NB4 (cell line): ENCODE data around the gene MGAT1.

Source experiments
- MYC ChIP-seq: IDR thresholded peaks from 2 replicates; pipeline ENCODE4 v1.6.1; 2011; ENCODE audit warnings: low read depth, low read length
- POLR2A ChIP-seq: IDR thresholded peaks from 2 replicates; pipeline ENCODE4 v1.6.1; 2011; ENCODE audit warnings: mild to moderate bottlenecking; ENCODE audit not compliant: insufficient read length; ENCODE audit errors: extremely low read depth
- TF ChIP-seq, protein P1 (sequence below): IDR thresholded peaks from one replicate; pipeline ENCODE4 v1.5.1; 2012; ENCODE audit warnings: low read depth, low read length
- TF ChIP-seq, protein P2 (sequence below): IDR thresholded peaks from 2 replicates; pipeline ENCODE4 v1.6.1; 2011; ENCODE audit warnings: low read depth, low read length

DNA sequence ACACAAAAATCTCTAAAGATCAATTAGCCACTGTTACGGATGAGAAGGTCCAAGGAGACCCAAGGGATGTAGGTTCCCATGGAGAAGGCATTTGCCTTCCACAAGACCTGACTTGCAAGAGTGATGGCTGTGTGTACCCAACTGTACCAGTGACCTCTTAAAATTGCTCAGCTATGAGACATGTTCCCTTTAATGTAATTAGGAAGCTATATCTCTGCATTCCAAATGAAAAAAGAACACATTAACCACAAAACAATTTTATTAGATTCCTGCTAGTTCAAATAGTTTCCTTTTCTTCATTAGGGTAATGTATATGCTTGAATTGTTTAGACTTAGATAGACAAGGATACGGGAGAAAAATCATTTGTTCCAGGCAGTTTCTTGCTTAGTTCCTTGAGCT, 66.1 kb downstream of the MGAT1 start:
- TF ChIP-seq POLR2A = no peak
- TF ChIP-seq, protein P1, sequence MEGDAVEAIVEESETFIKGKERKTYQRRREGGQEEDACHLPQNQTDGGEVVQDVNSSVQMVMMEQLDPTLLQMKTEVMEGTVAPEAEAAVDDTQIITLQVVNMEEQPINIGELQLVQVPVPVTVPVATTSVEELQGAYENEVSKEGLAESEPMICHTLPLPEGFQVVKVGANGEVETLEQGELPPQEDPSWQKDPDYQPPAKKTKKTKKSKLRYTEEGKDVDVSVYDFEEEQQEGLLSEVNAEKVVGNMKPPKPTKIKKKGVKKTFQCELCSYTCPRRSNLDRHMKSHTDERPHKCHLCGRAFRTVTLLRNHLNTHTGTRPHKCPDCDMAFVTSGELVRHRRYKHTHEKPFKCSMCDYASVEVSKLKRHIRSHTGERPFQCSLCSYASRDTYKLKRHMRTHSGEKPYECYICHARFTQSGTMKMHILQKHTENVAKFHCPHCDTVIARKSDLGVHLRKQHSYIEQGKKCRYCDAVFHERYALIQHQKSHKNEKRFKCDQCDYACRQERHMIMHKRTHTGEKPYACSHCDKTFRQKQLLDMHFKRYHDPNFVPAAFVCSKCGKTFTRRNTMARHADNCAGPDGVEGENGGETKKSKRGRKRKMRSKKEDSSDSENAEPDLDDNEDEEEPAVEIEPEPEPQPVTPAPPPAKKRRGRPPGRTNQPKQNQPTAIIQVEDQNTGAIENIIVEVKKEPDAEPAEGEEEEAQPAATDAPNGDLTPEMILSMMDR = no peak
- no peak for TF ChIP-seq MYC
- TF ChIP-seq, protein P2, sequence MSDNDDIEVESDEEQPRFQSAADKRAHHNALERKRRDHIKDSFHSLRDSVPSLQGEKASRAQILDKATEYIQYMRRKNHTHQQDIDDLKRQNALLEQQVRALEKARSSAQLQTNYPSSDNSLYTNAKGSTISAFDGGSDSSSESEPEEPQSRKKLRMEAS = no peak
